Neural progenitor cell (in vitro differentiated cells): ENCODE results near the gene LHX2. TPM values are rescaled to one million over a fixed set of nuclear protein-coding genes. Genes with fewer than 3 reads are reported as not detected.

ENCODE experiments used
- DNase-seq: peaks from one replicate; pipeline ENCODE4 v3.0.0-alpha.2; 2016; ENCODE audit warnings: low spot score
- H2AFZ ChIP-seq: fragments of 200-600 bp; sonication (generic); replicated peaks from 2 replicates; pipeline ENCODE4 v1.6.1; 2016; ENCODE audit warnings: antibody characterized with exemption
- H3F3A ChIP-seq: fragments of 200-600 bp; sonication (generic); 2 replicates; pipeline ENCODE4 v1.6.1; 2016; ENCODE audit warnings: antibody characterized with exemption, low read depth
- H3K27ac ChIP-seq: fragments of 200-600 bp; sonication (generic); 2 replicates; pipeline ENCODE4 v1.5.1; 2016; ENCODE audit warnings: mild to moderate bottlenecking
- H3K27me3 ChIP-seq: fragments of 200-600 bp; sonication (generic); 2 replicates; pipeline ENCODE4 v1.6.1; 2016; ENCODE audit warnings: mild to moderate bottlenecking, moderate library complexity
- H3K36me3 ChIP-seq: fragments of 200-600 bp; sonication (generic); 2 replicates; pipeline ENCODE4 v1.5.1; 2016
- H3K4me1 ChIP-seq: fragments of 200-600 bp; sonication (generic); 2 replicates; pipeline ENCODE4 v1.6.1; 2016; ENCODE audit warnings: mixed run types
- H3K4me2 ChIP-seq: fragments of 200-600 bp; sonication (generic); 2 replicates; pipeline ENCODE4 v1.6.1; 2016
- H3K4me3 ChIP-seq: fragments of 200-600 bp; sonication (generic); 2 replicates; pipeline ENCODE4 v1.5.1; 2016
- H3K79me2 ChIP-seq: fragments of 200-600 bp; sonication (generic); 2 replicates; pipeline ENCODE4 v1.6.1; 2016; ENCODE audit warnings: low read depth
- H3K9ac ChIP-seq: fragments of 200-600 bp; sonication (generic); 2 replicates; pipeline ENCODE4 v1.6.1; 2016
- H3K9me3 ChIP-seq: fragments of 200-600 bp; sonication (generic); 2 replicates; pipeline ENCODE4 v1.5.1; 2016; ENCODE audit warnings: low read depth
- H4K20me1 ChIP-seq: fragments of 200-600 bp; sonication (generic); 2 replicates; pipeline ENCODE4 v1.6.1; 2016; ENCODE audit warnings: low read depth
- H3K27ac Mint-ChIP-seq: 3 replicates; pipeline ENCODE4 v1.8.0; 2021; ENCODE audit warnings: mixed read lengths
- H3K27me3 Mint-ChIP-seq: 2 replicates; pipeline ENCODE4 v1.8.0; 2022; ENCODE audit warnings: low read depth, mild to moderate bottlenecking, inconsistent platforms, moderate library complexity, mixed read lengths; ENCODE audit not compliant: insufficient read depth
- H3K36me3 Mint-ChIP-seq: 3 replicates; pipeline ENCODE4 v1.8.0; 2021; ENCODE audit warnings: mixed read lengths
- H3K4me1 Mint-ChIP-seq: 3 replicates; pipeline ENCODE4 v1.8.0; 2021; ENCODE audit warnings: mixed read lengths
- H3K4me3 Mint-ChIP-seq: 3 replicates; pipeline ENCODE4 v1.8.0; 2021; ENCODE audit warnings: mild to moderate bottlenecking, moderate library complexity, mixed read lengths
- H3K9me3 Mint-ChIP-seq: 3 replicates; pipeline ENCODE4 v1.8.0; 2020; ENCODE audit warnings: mixed read lengths
- CTCF ChIP-seq: fragments of 200-600 bp; sonication (generic); IDR thresholded peaks from 2 replicates; pipeline ENCODE4 v1.5.1; 2017; ENCODE audit warnings: antibody characterized with exemption, mild to moderate bottlenecking
- EZH2 ChIP-seq: fragments of 200-600 bp; sonication (generic); IDR thresholded peaks from 2 replicates; pipeline ENCODE4 v1.6.1; 2017; ENCODE audit warnings: antibody characterized with exemption, mild to moderate bottlenecking, moderate library complexity
- EZH2phosphoT487 ChIP-seq: fragments of 200-600 bp; sonication (generic); IDR thresholded peaks from 2 replicates; pipeline ENCODE4 v1.6.1; 2017; ENCODE audit warnings: antibody characterized with exemption
- total RNA-seq: library from RNA; depleted of rRNA; stranded (reverse); fragments of >200 nt; gene quantifications from 2 replicates; pipeline ENCODE4 v1.2.3, GENCODE V29; 2015; ENCODE audit warnings: low replicate concordance

The LHX2 gene
- total RNA-seq, 1 donor from 2014 or later, result 36.3 TPM

- Mint-ChIP-seq H3K27ac (no peak overlapping the region), H3K4me1 (peaks cover 32% of the 10 kb centered on the region), H3K9me3 (peaks cover 2% of the 10 kb centered on the region), H3K36me3 (peaks cover 2% of the 10 kb centered on the region), H3K4me3 (peak overlapping the region; percentile 67), H3K27me3 (peaks cover 67% of the 10 kb centered on the region)
- TF ChIP-seq CTCF (no peak), EZH2 (peak; percentile 89), EZH2phosphoT487 (peak; percentile 15)
- Histone ChIP-seq H3K9me3 (no peaks in the 10 kb centered on the region), H3F3A (peaks cover 70% of the 10 kb centered on the region), H3K4me1 (peaks cover 52% of the 10 kb centered on the region), H3K27ac (no peak overlapping the region), H3K27me3 (peaks cover 100% of the 10 kb centered on the region), H3K4me3 (peak overlapping the region; percentile 76), H3K9ac (no peak overlapping the region), H3K36me3 (no peaks in the 10 kb centered on the region), H2AFZ (no peak overlapping the region), H3K79me2 (peaks cover 90% of the 10 kb centered on the region), H3K4me2 (peak overlapping the region; percentile 92), H4K20me1 (peaks cover 89% of the 10 kb centered on the region)
- peak; percentile 50 for DNase-seq
Observed at GRCh38 chr9:124015661-124016131, 4.1 kb downstream of the LHX2 start.

GRCh38 chr9:124016175-124017050, 4.8 kb downstream of the LHX2 start:
- H3K9me3 Mint-ChIP-seq, result peaks cover 2% of the 10 kb centered on the region
- Histone ChIP-seq H3K4me2 (peak overlapping the region; percentile 92), H3K4me1 (peaks cover 50% of the 10 kb centered on the region), H3K4me3 (peak overlapping the region; percentile 76), H2AFZ (no peak overlapping the region), H4K20me1 (peaks cover 93% of the 10 kb centered on the region), H3F3A (peaks cover 70% of the 10 kb centered on the region), H3K79me2 (peaks cover 91% of the 10 kb centered on the region), H3K36me3 (peaks cover 5% of the 10 kb centered on the region), H3K27ac (no peak overlapping the region), H3K27me3 (peaks cover 100% of the 10 kb centered on the region), H3K9ac (no peak overlapping the region), H3K9me3 (no peaks in the 10 kb centered on the region)
- peaks cover 73% of the 10 kb centered on the region for H3K27me3 Mint-ChIP-seq
- H3K27ac Mint-ChIP-seq, result no peak overlapping the region
- H3K4me3 Mint-ChIP-seq, result peak overlapping the region; percentile 79
- peaks cover 2% of the 10 kb centered on the region for H3K36me3 Mint-ChIP-seq
- no peak for TF ChIP-seq EZH2phosphoT487
- TF ChIP-seq CTCF, result peak; percentile 9
- H3K4me1 Mint-ChIP-seq, result peaks cover 31% of the 10 kb centered on the region
- DNase-seq, result peak; percentile 58

GRCh38 chr9:124017051-124017928, 5.7 kb downstream of the LHX2 start:
- Histone ChIP-seq H2AFZ (no peak overlapping the region), H3K36me3 (peaks cover 10% of the 10 kb centered on the region), H4K20me1 (peaks cover 100% of the 10 kb centered on the region), H3K79me2 (peaks cover 84% of the 10 kb centered on the region), H3K4me3 (peak overlapping the region; percentile 76), H3K9me3 (no peaks in the 10 kb centered on the region), H3K4me2 (peak overlapping the region; percentile 92), H3K4me1 (peaks cover 50% of the 10 kb centered on the region), H3K9ac (no peak overlapping the region), H3K27ac (no peak overlapping the region), H3K27me3 (peaks cover 100% of the 10 kb centered on the region), H3F3A (peaks cover 69% of the 10 kb centered on the region)
- DNase-seq, result peak; percentile 69
- Mint-ChIP-seq H3K4me1 (peaks cover 31% of the 10 kb centered on the region), H3K9me3 (peaks cover 2% of the 10 kb centered on the region), H3K27ac (peak overlapping the region; percentile 6), H3K27me3 (peaks cover 79% of the 10 kb centered on the region), H3K4me3 (peak overlapping the region; percentile 79), H3K36me3 (peaks cover 3% of the 10 kb centered on the region)
- TF ChIP-seq CTCF, result no peak
- TF ChIP-seq EZH2phosphoT487, result peak; percentile 85
- TF ChIP-seq EZH2, result peak; percentile 72
